ENCODE results near the gene ING5.

- TF ChIP-seq POLR2A (IDR thresholded peaks at IDR 0.05; ENCODE audit: low read length) (no peak), GATA1 (IDR thresholded peaks at IDR 0.05; ENCODE audit: low read depth, low read length) (no peak)
Measured at GRCh38 chr2:241666627-241667400, 35.0 kb upstream of the ING5 start.

Measured in erythroblast (primary cell).